ENCODE data around the gene MYO9B. TPM values are rescaled to one million over a fixed set of nuclear protein-coding genes. Genes with fewer than 3 reads are reported as not detected.

The MYO9B gene
- total and polyA plus RNA-seq, 2 donors (not counting 1 experiment from before 2014, with no cell fraction given) = 32.5 to 52.5 TPM

- Histone ChIP-seq H3K9me3 (ENCODE audit: control insufficient read depth, insufficient read depth, low read depth, low read length) (no peaks in the 10 kb centered on the region), H3K36me3 (ENCODE audit: control insufficient read depth, insufficient read depth, low read length) (peaks cover 33% of the 10 kb centered on the region), H3K27me3 (ENCODE audit: control insufficient read depth, insufficient read depth, low read length) (no peaks in the 10 kb centered on the region), H3K4me2 (ENCODE audit: extremely low read depth, insufficient read depth, low read length) (no peak overlapping the region), H3K27ac (ENCODE audit: insufficient read depth, low read length) (no peak overlapping the region), H4K20me1 (ENCODE audit: control insufficient read depth, extremely low read depth, insufficient read depth, low read length) (no peaks in the 10 kb centered on the region), H3K9ac (ENCODE audit: insufficient read depth, low read length) (no peak overlapping the region), H2AFZ (ENCODE audit: low read length) (no peak overlapping the region), H3K79me2 (ENCODE audit: control insufficient read depth, insufficient read depth, low read length) (no peaks in the 10 kb centered on the region), H3K4me1 (ENCODE audit: control insufficient read depth, extremely low read depth, insufficient read depth, low read length) (peaks cover 8% of the 10 kb centered on the region), H3K4me3 (replicated peaks in 1 of 4; ENCODE audit: control extremely low read depth in 1 of 4, insufficient read depth in 1 of 4, low read depth in 3 of 4, low read length in 4 of 4) (no peak overlapping the region)
- TF ChIP-seq EZH2 (IDR thresholded peaks at IDR 0.05; ENCODE audit: low read length, missing control alignments) = no peak
- TF ChIP-seq, protein P1, sequence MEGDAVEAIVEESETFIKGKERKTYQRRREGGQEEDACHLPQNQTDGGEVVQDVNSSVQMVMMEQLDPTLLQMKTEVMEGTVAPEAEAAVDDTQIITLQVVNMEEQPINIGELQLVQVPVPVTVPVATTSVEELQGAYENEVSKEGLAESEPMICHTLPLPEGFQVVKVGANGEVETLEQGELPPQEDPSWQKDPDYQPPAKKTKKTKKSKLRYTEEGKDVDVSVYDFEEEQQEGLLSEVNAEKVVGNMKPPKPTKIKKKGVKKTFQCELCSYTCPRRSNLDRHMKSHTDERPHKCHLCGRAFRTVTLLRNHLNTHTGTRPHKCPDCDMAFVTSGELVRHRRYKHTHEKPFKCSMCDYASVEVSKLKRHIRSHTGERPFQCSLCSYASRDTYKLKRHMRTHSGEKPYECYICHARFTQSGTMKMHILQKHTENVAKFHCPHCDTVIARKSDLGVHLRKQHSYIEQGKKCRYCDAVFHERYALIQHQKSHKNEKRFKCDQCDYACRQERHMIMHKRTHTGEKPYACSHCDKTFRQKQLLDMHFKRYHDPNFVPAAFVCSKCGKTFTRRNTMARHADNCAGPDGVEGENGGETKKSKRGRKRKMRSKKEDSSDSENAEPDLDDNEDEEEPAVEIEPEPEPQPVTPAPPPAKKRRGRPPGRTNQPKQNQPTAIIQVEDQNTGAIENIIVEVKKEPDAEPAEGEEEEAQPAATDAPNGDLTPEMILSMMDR (conservative IDR thresholded peaks at IDR 0.05 in 1 of 2, IDR thresholded peaks at IDR 0.05 in 1 of 2; ENCODE audit: low read depth in 1 of 2, low read length in 2 of 2) = no peak
- DNase-seq (ENCODE audit: low read depth in 2 of 2) = no peak
Observed at GRCh38 chr19:17213334-17213733, 137.8 kb downstream of the MYO9B start.

- Histone ChIP-seq H3K79me2 (ENCODE audit: control insufficient read depth, insufficient read depth, low read length) (no peaks in the 10 kb centered on the region), H3K9ac (ENCODE audit: insufficient read depth, low read length) (peak overlapping the region; percentile 96), H3K36me3 (ENCODE audit: control insufficient read depth, insufficient read depth, low read length) (peaks cover 28% of the 10 kb centered on the region), H3K4me2 (ENCODE audit: extremely low read depth, insufficient read depth, low read length) (peak overlapping the region; percentile 49), H3K27ac (ENCODE audit: insufficient read depth, low read length) (peak overlapping the region; percentile 95), H3K4me3 (replicated peaks in 1 of 4; ENCODE audit: control extremely low read depth in 1 of 4, insufficient read depth in 1 of 4, low read depth in 3 of 4, low read length in 4 of 4) (peak overlapping the region; percentile 63 to 80 (median 67)), H4K20me1 (ENCODE audit: control insufficient read depth, extremely low read depth, insufficient read depth, low read length) (no peaks in the 10 kb centered on the region), H2AFZ (ENCODE audit: low read length) (peak overlapping the region; percentile 20), H3K27me3 (ENCODE audit: control insufficient read depth, insufficient read depth, low read length) (no peaks in the 10 kb centered on the region), H3K9me3 (ENCODE audit: control insufficient read depth, insufficient read depth, low read depth, low read length) (no peaks in the 10 kb centered on the region), H3K4me1 (ENCODE audit: control insufficient read depth, extremely low read depth, insufficient read depth, low read length) (peaks cover 8% of the 10 kb centered on the region)
- DNase-seq (ENCODE audit: low read depth in 2 of 2) = no peak
- TF ChIP-seq, protein P1 (conservative IDR thresholded peaks at IDR 0.05 in 1 of 2, IDR thresholded peaks at IDR 0.05 in 1 of 2; ENCODE audit: low read depth in 1 of 2, low read length in 2 of 2) = no peak
- TF ChIP-seq EZH2 (IDR thresholded peaks at IDR 0.05; ENCODE audit: low read length, missing control alignments) = no peak
Observed at GRCh38 chr19:17214508-17215126, 139.0 kb downstream of the MYO9B start.

DNA sequence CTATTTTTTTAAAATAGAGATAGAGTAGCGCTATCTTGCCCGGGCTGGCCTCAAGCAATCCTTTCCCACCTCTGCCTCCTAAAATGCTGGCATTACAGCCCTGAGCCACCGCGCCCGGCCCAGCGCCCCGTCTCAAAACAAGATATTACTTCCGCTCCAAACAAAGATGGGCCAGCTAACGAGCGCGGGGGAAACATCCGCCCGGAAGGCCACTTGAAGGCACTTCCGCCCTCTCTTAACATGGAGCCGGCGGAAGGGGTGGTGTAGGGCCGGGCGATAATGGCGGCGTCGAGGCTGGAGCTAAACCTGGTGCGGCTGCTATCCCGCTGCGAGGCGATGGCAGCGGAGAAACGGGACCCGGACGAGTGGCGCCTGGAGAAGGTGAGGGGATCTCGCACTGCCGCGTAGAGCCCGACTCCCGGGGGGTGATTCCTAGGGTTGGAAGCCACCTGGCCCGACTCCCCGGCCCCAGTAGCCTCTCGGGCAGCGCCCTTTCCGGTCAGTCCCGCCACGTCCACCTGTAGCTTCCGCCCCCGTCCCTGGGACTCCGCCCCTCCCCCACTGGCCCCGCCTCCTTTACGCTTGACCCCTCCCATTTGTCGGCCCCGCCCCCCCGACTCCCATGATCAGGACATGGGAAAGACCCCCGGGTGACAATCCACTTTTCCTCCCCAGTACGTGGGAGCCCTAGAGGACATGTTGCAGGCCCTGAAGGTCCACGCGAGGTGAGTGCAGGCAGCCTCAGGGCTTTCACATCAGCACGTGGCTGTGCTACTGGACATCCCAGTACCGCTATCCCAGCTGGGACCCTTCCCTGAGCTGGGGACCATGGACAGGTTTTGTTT lies 139.8 kb downstream of the MYO9B start, which contains the start of gene USE1:
USE1 (plus strand) TSS at position 231 of the 845 bp plus-strand sequence; CDS start at position 280, 49 bp downstream.
- no peaks in the 10 kb centered on the region for H3K79me2 ChIP-seq (ENCODE audit: control insufficient read depth, insufficient read depth, low read length)
- no peaks in the 10 kb centered on the region for H4K20me1 ChIP-seq (ENCODE audit: control insufficient read depth, extremely low read depth, insufficient read depth, low read length)
- DNase-seq (ENCODE audit: low read depth in 2 of 2) = peak; percentile 91 to 92
- H2AFZ ChIP-seq (ENCODE audit: low read length) = peak within 1 kb of the TSS; percentile 83
- H3K27ac ChIP-seq (ENCODE audit: insufficient read depth, low read length) = peak within 1 kb of the TSS; percentile 95
- no peaks in the 10 kb centered on the region for H3K9me3 ChIP-seq (ENCODE audit: control insufficient read depth, insufficient read depth, low read depth, low read length)
- no peak for TF ChIP-seq EZH2 (IDR thresholded peaks at IDR 0.05; ENCODE audit: low read length, missing control alignments)
- TF ChIP-seq, protein P1 (conservative IDR thresholded peaks at IDR 0.05 in 1 of 2, IDR thresholded peaks at IDR 0.05 in 1 of 2; ENCODE audit: low read depth in 1 of 2, low read length in 2 of 2) = no peak
- peak within 1 kb of the TSS; percentile 96 for H3K9ac ChIP-seq (ENCODE audit: insufficient read depth, low read length)
- no peaks in the 10 kb centered on the region for H3K27me3 ChIP-seq (ENCODE audit: control insufficient read depth, insufficient read depth, low read length)
- H3K4me3 ChIP-seq (replicated peaks in 1 of 4; ENCODE audit: control extremely low read depth in 1 of 4, insufficient read depth in 1 of 4, low read depth in 3 of 4, low read length in 4 of 4) = peak within 1 kb of the TSS; percentile 63 to 80 (median 67)
- H3K36me3 ChIP-seq (ENCODE audit: control insufficient read depth, insufficient read depth, low read length) = peaks cover 22% of the 10 kb centered on the region
- peak within 1 kb of the TSS; percentile 58 for H3K4me2 ChIP-seq (ENCODE audit: extremely low read depth, insufficient read depth, low read length)
- H3K4me1 ChIP-seq (ENCODE audit: control insufficient read depth, extremely low read depth, insufficient read depth, low read length) = peaks cover 8% of the 10 kb centered on the region
